HG03066 (cell line): Measurements from ENCODE around the gene ACER1.
"Not testable (repeated sequence)": the region's sequence is repeated elsewhere in the genome, so short reads cannot be mapped to it uniquely, and the experiment has no call there.

Source experiments
- ATAC-seq: cut with Tn5 transposase; IDR thresholded peaks from one replicate; pipeline ENCODE4 v1.9.1; 2021; ENCODE audit warnings: low read depth; ENCODE audit not compliant: unreplicated experiment

Gene ACER1

GRCh38 chr19:6358003-6358402 is 24.6 kb upstream of the ACER1 start:
- no peak for ATAC-seq

- ATAC-seq: no peak
Observed at GRCh38 chr19:6357174-6357573, 23.8 kb upstream of the ACER1 start.

- ATAC-seq: not testable (repeated sequence)
Observed at GRCh38 chr19:6355321-6356040, 22.1 kb upstream of the ACER1 start.

GRCh38 chr19:6354098-6354674 is 20.8 kb upstream of the ACER1 start:
- ATAC-seq: no peak

GRCh38 chr19:6352381-6353165 is 19.2 kb upstream of the ACER1 start:
- ATAC-seq: no peak

- ATAC-seq: no peak
Observed at GRCh38 chr19:6350688-6351087, 17.3 kb upstream of the ACER1 start.

GRCh38 chr19:6349271-6349670 is 15.9 kb upstream of the ACER1 start:
- ATAC-seq: not testable (repeated sequence)

- ATAC-seq: no peak
Observed at GRCh38 chr19:6343462-6343861, 10.1 kb upstream of the ACER1 start.

- no peak for ATAC-seq
Observed at GRCh38 chr19:6340493-6341201, 7.2 kb upstream of the ACER1 start.

GRCh38 chr19:6334490-6335285 is 1.3 kb upstream of the ACER1 start:
- no peak for ATAC-seq

GRCh38 chr19:6326815-6327214 is 6.6 kb downstream of the ACER1 start:
- ATAC-seq: no peak

GRCh38 chr19:6325614-6326013 is 7.8 kb downstream of the ACER1 start:
- no peak for ATAC-seq

- ATAC-seq: no peak
Observed at GRCh38 chr19:6324757-6325156, 8.7 kb downstream of the ACER1 start.

GRCh38 chr19:6322284-6322683 is 11.1 kb downstream of the ACER1 start:
- no peak for ATAC-seq

GRCh38 chr19:6319376-6319775 is 14.0 kb downstream of the ACER1 start:
- no peak for ATAC-seq

GRCh38 chr19:6318772-6319171 is 14.6 kb downstream of the ACER1 start:
- no peak for ATAC-seq

GRCh38 chr19:6315646-6316045 is 17.8 kb downstream of the ACER1 start:
- ATAC-seq: not testable (repeated sequence)

- no peak for ATAC-seq
Observed at GRCh38 chr19:6313398-6313969, 19.9 kb downstream of the ACER1 start.

GRCh38 chr19:6312018-6312417 is 21.4 kb downstream of the ACER1 start:
- ATAC-seq: no peak

- no peak for ATAC-seq
Observed at GRCh38 chr19:6298413-6298812, 35.0 kb downstream of the ACER1 start.
